Lung microvascular endothelial cell (primary cell): Measurements from ENCODE around the gene ARPC1A. TPM values are rescaled to one million over a fixed set of nuclear protein-coding genes. Genes with fewer than 3 reads are reported as not detected.
A peak's percentile ranks its signal among the peaks of the same experiment; 100 is the strongest.
"Not testable (repeated sequence)": the region's sequence is repeated elsewhere in the genome, so short reads cannot be mapped to it uniquely, and the experiment has no call there.

ENCODE experiments used
- DNase-seq, 2 donors: peaks; one replicate each; pipeline versions ENCODE4 v3.0.0 to v3.0.0-alpha.2; 2010; ENCODE audit warnings: low read depth in 2 of 2
- total RNA-seq: library from RNA; depleted of rRNA; stranded (reverse); fragments of >200 nt; gene quantifications from 2 replicates; pipeline ENCODE4 v1.2.1, GENCODE V29; 2014

ARPC1A gene
- total RNA-seq, 1 donor from 2014 or later: 182 TPM

GRCh38 chr7:99386584-99387238, 61.0 kb downstream of the ARPC1A start:
- DNase-seq: peak; percentile 68 to 71

- not testable (repeated sequence) for DNase-seq
Observed at GRCh38 chr7:99387239-99387635, 61.5 kb downstream of the ARPC1A start.

GRCh38 chr7:99387912-99388311, 62.2 kb downstream of the ARPC1A start:
- no peak for DNase-seq

- no peak for DNase-seq
Observed at GRCh38 chr7:99389772-99390171, 64.1 kb downstream of the ARPC1A start.

- DNase-seq: no peak
Observed at GRCh38 chr7:99390941-99391602, 65.4 kb downstream of the ARPC1A start.

- DNase-seq: no peak
Observed at GRCh38 chr7:99392046-99392445, 66.3 kb downstream of the ARPC1A start.

- DNase-seq: peak; percentile 62 to 77
Observed at GRCh38 chr7:99392659-99393354, 67.1 kb downstream of the ARPC1A start.

- no peak for DNase-seq
Observed at GRCh38 chr7:99393355-99394187, 67.9 kb downstream of the ARPC1A start.

GRCh38 chr7:99394188-99394502, 68.4 kb downstream of the ARPC1A start:
- no peak for DNase-seq

GRCh38 chr7:99395616-99396327, 70.1 kb downstream of the ARPC1A start:
- DNase-seq: no peak

- no peak for DNase-seq
Observed at GRCh38 chr7:99396418-99397296, 71.0 kb downstream of the ARPC1A start.

- DNase-seq: no peak
Observed at GRCh38 chr7:99397297-99397983, 71.7 kb downstream of the ARPC1A start.

- DNase-seq: no peak
Observed at GRCh38 chr7:99398891-99399445, 73.3 kb downstream of the ARPC1A start.

GRCh38 chr7:99399597-99399996, 73.9 kb downstream of the ARPC1A start:
- DNase-seq: no peak

GRCh38 chr7:99402854-99403253, 77.2 kb downstream of the ARPC1A start:
- DNase-seq: no peak

- DNase-seq: no peak
Observed at GRCh38 chr7:99403764-99404163, 78.1 kb downstream of the ARPC1A start.

GRCh38 chr7:99404235-99404976, 78.7 kb downstream of the ARPC1A start:
- no peak for DNase-seq

GRCh38 chr7:99404977-99405320, 79.3 kb downstream of the ARPC1A start:
- no peak for DNase-seq

GRCh38 chr7:99406557-99406956, 80.9 kb downstream of the ARPC1A start:
- peak in 1 of 2 donors; percentile 13 for DNase-seq
